ENCODE data around the gene NUP210.

The NUP210 gene

GRCh38 chr3:13324835-13325501 is 95.2 kb downstream of the NUP210 start:
- DNase-seq (ENCODE audit: low read depth, low spot score) = no peak
- H3K9me3 ChIP-seq (ENCODE audit: control insufficient read depth, insufficient read depth, low read length) = no peaks in the 10 kb centered on the region
- no peak overlapping the region for H3K27ac ChIP-seq (ENCODE audit: low read length)
- H3K27me3 ChIP-seq (ENCODE audit: control insufficient read depth, insufficient read depth, low read length) = no peaks in the 10 kb centered on the region
- no peaks in the 10 kb centered on the region for H3K4me1 ChIP-seq (ENCODE audit: control insufficient read depth, insufficient read depth, low read length)
- no peak overlapping the region for H3K4me3 ChIP-seq (ENCODE audit: low read length)
- no CpG with 5 or more reads among the region's 11 CpGs for WGBS (ENCODE audit: insufficient coverage, insufficient read length)
- H3K36me3 ChIP-seq (ENCODE audit: control insufficient read depth, insufficient read depth, low read length) = peaks cover 22% of the 10 kb centered on the region

- Histone ChIP-seq H3K4me3 (ENCODE audit: low read length) (no peak overlapping the region), H3K27me3 (ENCODE audit: control insufficient read depth, insufficient read depth, low read length) (no peaks in the 10 kb centered on the region), H3K4me1 (ENCODE audit: control insufficient read depth, insufficient read depth, low read length) (no peaks in the 10 kb centered on the region), H3K36me3 (ENCODE audit: control insufficient read depth, insufficient read depth, low read length) (peaks cover 30% of the 10 kb centered on the region), H3K9me3 (ENCODE audit: control insufficient read depth, insufficient read depth, low read length) (no peaks in the 10 kb centered on the region), H3K27ac (ENCODE audit: low read length) (no peak overlapping the region)
- no CpG with 5 or more reads among the region's 5 CpGs for WGBS (ENCODE audit: insufficient coverage, insufficient read length)
- DNase-seq (ENCODE audit: low read depth, low spot score) = no peak
Observed at GRCh38 chr3:13323822-13324221, 96.3 kb downstream of the NUP210 start.

GRCh38 chr3:13322324-13322723 is 97.8 kb downstream of the NUP210 start:
- no peaks in the 10 kb centered on the region for H3K9me3 ChIP-seq (ENCODE audit: control insufficient read depth, insufficient read depth, low read length)
- no CpG with 5 or more reads among the region's 8 CpGs for WGBS (ENCODE audit: insufficient coverage, insufficient read length)
- no peaks in the 10 kb centered on the region for H3K27me3 ChIP-seq (ENCODE audit: control insufficient read depth, insufficient read depth, low read length)
- no peaks in the 10 kb centered on the region for H3K4me1 ChIP-seq (ENCODE audit: control insufficient read depth, insufficient read depth, low read length)
- H3K27ac ChIP-seq (ENCODE audit: low read length) = no peak overlapping the region
- no peak for DNase-seq (ENCODE audit: low read depth, low spot score)
- H3K4me3 ChIP-seq (ENCODE audit: low read length) = no peak overlapping the region
- peaks cover 27% of the 10 kb centered on the region for H3K36me3 ChIP-seq (ENCODE audit: control insufficient read depth, insufficient read depth, low read length)

GRCh38 chr3:13319564-13320220 is 100.4 kb downstream of the NUP210 start:
- H3K27ac ChIP-seq (ENCODE audit: low read length) = no peak overlapping the region
- H3K27me3 ChIP-seq (ENCODE audit: control insufficient read depth, insufficient read depth, low read length) = no peaks in the 10 kb centered on the region
- WGBS (ENCODE audit: insufficient coverage, insufficient read length) = no CpG with 5 or more reads among the region's 22 CpGs
- no peaks in the 10 kb centered on the region for H3K4me1 ChIP-seq (ENCODE audit: control insufficient read depth, insufficient read depth, low read length)
- H3K36me3 ChIP-seq (ENCODE audit: control insufficient read depth, insufficient read depth, low read length) = peaks cover 24% of the 10 kb centered on the region
- H3K9me3 ChIP-seq (ENCODE audit: control insufficient read depth, insufficient read depth, low read length) = no peaks in the 10 kb centered on the region
- H3K4me3 ChIP-seq (ENCODE audit: low read length) = no peak overlapping the region
- DNase-seq (ENCODE audit: low read depth, low spot score) = no peak

- Histone ChIP-seq H3K27ac (ENCODE audit: low read length) (no peak overlapping the region), H3K9me3 (ENCODE audit: control insufficient read depth, insufficient read depth, low read length) (no peaks in the 10 kb centered on the region), H3K36me3 (ENCODE audit: control insufficient read depth, insufficient read depth, low read length) (peaks cover 24% of the 10 kb centered on the region), H3K4me1 (ENCODE audit: control insufficient read depth, insufficient read depth, low read length) (no peaks in the 10 kb centered on the region), H3K4me3 (ENCODE audit: low read length) (no peak overlapping the region), H3K27me3 (ENCODE audit: control insufficient read depth, insufficient read depth, low read length) (no peaks in the 10 kb centered on the region)
- no CpG with 5 or more reads among the region's 14 CpGs for WGBS (ENCODE audit: insufficient coverage, insufficient read length)
- no peak for DNase-seq (ENCODE audit: low read depth, low spot score)
Observed at GRCh38 chr3:13318626-13319470, 101.3 kb downstream of the NUP210 start.

GRCh38 chr3:13317596-13318320 is 102.4 kb downstream of the NUP210 start:
- WGBS (ENCODE audit: insufficient coverage, insufficient read length) = no CpG with 5 or more reads among the region's 29 CpGs
- H3K27ac ChIP-seq (ENCODE audit: low read length) = no peak overlapping the region
- H3K4me3 ChIP-seq (ENCODE audit: low read length) = no peak overlapping the region
- no peak for DNase-seq (ENCODE audit: low read depth, low spot score)
- no peaks in the 10 kb centered on the region for H3K4me1 ChIP-seq (ENCODE audit: control insufficient read depth, insufficient read depth, low read length)
- H3K9me3 ChIP-seq (ENCODE audit: control insufficient read depth, insufficient read depth, low read length) = no peaks in the 10 kb centered on the region
- H3K36me3 ChIP-seq (ENCODE audit: control insufficient read depth, insufficient read depth, low read length) = peaks cover 27% of the 10 kb centered on the region; the same call in 1 of the 2 replicates
- no peaks in the 10 kb centered on the region for H3K27me3 ChIP-seq (ENCODE audit: control insufficient read depth, insufficient read depth, low read length)

GRCh38 chr3:13316603-13317002 is 103.5 kb downstream of the NUP210 start:
- Histone ChIP-seq H3K36me3 (ENCODE audit: control insufficient read depth, insufficient read depth, low read length) (peaks cover 27% of the 10 kb centered on the region; the same call in 1 of the 2 replicates), H3K4me1 (ENCODE audit: control insufficient read depth, insufficient read depth, low read length) (no peaks in the 10 kb centered on the region), H3K27me3 (ENCODE audit: control insufficient read depth, insufficient read depth, low read length) (no peaks in the 10 kb centered on the region), H3K9me3 (ENCODE audit: control insufficient read depth, insufficient read depth, low read length) (no peaks in the 10 kb centered on the region), H3K27ac (ENCODE audit: low read length) (no peak overlapping the region), H3K4me3 (ENCODE audit: low read length) (no peak overlapping the region)
- WGBS (ENCODE audit: insufficient coverage, insufficient read length) = no CpG with 5 or more reads among the region's 10 CpGs
- DNase-seq (ENCODE audit: low read depth, low spot score) = no peak

GRCh38 chr3:13314877-13315276 is 105.2 kb downstream of the NUP210 start:
- Histone ChIP-seq H3K27ac (ENCODE audit: low read length) (no peak overlapping the region), H3K4me1 (ENCODE audit: control insufficient read depth, insufficient read depth, low read length) (no peaks in the 10 kb centered on the region), H3K9me3 (ENCODE audit: control insufficient read depth, insufficient read depth, low read length) (no peaks in the 10 kb centered on the region), H3K27me3 (ENCODE audit: control insufficient read depth, insufficient read depth, low read length) (no peaks in the 10 kb centered on the region), H3K36me3 (ENCODE audit: control insufficient read depth, insufficient read depth, low read length) (peaks cover 27% of the 10 kb centered on the region; the same call in 1 of the 2 replicates), H3K4me3 (ENCODE audit: low read length) (no peak overlapping the region)
- DNase-seq (ENCODE audit: low read depth, low spot score) = no peak
- WGBS (ENCODE audit: insufficient coverage, insufficient read length) = no CpG with 5 or more reads among the region's 3 CpGs

- peaks cover 18% of the 10 kb centered on the region; the same call in 1 of the 2 replicates for H3K36me3 ChIP-seq (ENCODE audit: control insufficient read depth, insufficient read depth, low read length)
- H3K9me3 ChIP-seq (ENCODE audit: control insufficient read depth, insufficient read depth, low read length) = no peaks in the 10 kb centered on the region
- no peaks in the 10 kb centered on the region for H3K27me3 ChIP-seq (ENCODE audit: control insufficient read depth, insufficient read depth, low read length)
- DNase-seq (ENCODE audit: low read depth, low spot score) = no peak
- WGBS (ENCODE audit: insufficient coverage, insufficient read length) = no CpG with 5 or more reads among the region's 10 CpGs
- H3K4me1 ChIP-seq (ENCODE audit: control insufficient read depth, insufficient read depth, low read length) = no peaks in the 10 kb centered on the region
- no peak overlapping the region for H3K27ac ChIP-seq (ENCODE audit: low read length)
- H3K4me3 ChIP-seq (ENCODE audit: low read length) = no peak overlapping the region
Observed at GRCh38 chr3:13313813-13314212, 106.3 kb downstream of the NUP210 start.

GRCh38 chr3:13309004-13309403 is 111.1 kb downstream of the NUP210 start:
- no peaks in the 10 kb centered on the region for H3K27me3 ChIP-seq (ENCODE audit: control insufficient read depth, insufficient read depth, low read length)
- peaks cover 2% of the 10 kb centered on the region; the same call in 1 of the 2 replicates for H3K4me1 ChIP-seq (ENCODE audit: control insufficient read depth, insufficient read depth, low read length)
- WGBS (ENCODE audit: insufficient coverage, insufficient read length) = no CpG with 5 or more reads among the region's 3 CpGs
- 0 out of 2 replicates have a peak, but pooled peaks cover 2% of the 10 kb centered on the region for H3K36me3 ChIP-seq (ENCODE audit: control insufficient read depth, insufficient read depth, low read length)
- no peak overlapping the region for H3K4me3 ChIP-seq (ENCODE audit: low read length)
- no peaks in the 10 kb centered on the region for H3K9me3 ChIP-seq (ENCODE audit: control insufficient read depth, insufficient read depth, low read length)
- DNase-seq (ENCODE audit: low read depth, low spot score) = no peak
- H3K27ac ChIP-seq (ENCODE audit: low read length) = no peak overlapping the region

Data from iPS DF 6.9 (cell line).